HS-5 (cell line): ENCODE results near the gene AGO3.
A peak's percentile ranks its signal among the peaks of the same experiment; 100 is the strongest.
"Not testable (repeated sequence)": the region's sequence is repeated elsewhere in the genome, so short reads cannot be mapped to it uniquely, and the experiment has no call there.

ENCODE experiments used
- DNase-seq: peaks from one replicate; pipeline ENCODE4 v3.0.0-alpha.2; 2012; ENCODE audit warnings: low read depth

AGO3 gene

DNA sequence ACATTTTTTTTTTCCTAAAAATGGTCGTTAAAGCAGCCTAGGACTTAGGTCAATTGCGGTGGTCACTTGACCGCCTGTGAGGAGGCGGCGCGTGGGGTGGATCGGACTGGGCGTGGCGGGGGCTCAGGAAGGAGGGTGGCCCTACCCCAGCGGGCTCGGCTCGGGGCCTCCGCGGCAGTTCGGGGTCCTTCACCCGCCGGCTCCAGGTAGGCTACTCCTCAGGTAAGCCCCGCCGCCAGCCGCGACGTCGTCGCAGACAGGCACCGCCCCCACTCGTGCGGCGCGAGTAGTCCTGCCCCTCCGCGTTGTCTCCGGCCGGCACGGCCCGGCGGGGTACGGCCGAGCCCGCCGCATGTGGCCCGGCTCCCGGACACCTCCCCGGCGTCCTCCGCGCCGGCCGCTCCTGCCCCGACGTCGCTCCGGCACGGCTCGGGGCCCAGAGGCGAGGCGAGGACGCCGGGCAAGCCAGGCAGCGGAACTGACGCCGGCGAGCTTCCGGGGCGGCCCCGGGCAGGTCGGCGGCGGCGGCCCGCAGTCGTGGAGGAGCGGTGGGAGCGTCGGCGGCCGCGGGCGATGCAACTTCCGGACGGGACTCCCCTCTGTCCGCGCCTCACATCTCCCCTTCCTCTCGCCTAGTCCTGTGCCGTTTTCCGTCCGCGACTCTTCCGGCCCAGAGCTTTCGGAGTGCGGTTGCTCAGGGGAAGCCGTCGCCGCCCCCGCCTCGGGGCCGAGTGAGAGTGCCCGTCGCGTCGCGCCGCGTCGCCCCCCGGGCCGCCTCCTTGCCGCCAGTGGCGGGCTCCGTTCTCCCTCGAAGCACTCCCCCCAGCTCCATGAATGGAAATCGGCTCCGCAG lies at the start of gene AGO3:
Gene AGO3 (plus strand): TSS at position 513 of the 853 bp plus-strand sequence. CDS start 322 bp downstream, at position 835.
- peak; percentile 47 for DNase-seq

GRCh38 chr1:35881850-35882273 lies 49.0 kb upstream of the AGO3 start:
- no peak for DNase-seq

GRCh38 chr1:35882586-35882944 lies 48.3 kb upstream of the AGO3 start:
- no peak for DNase-seq

- peak; percentile 53 for DNase-seq
Measured at GRCh38 chr1:35882945-35883634, 47.8 kb upstream of the AGO3 start, which contains the start of gene AGO1. Gene AGO1, plus strand, starts transcription at chr1:35883209. Its CDS starts 213 bp downstream, at chr1:35883422.

DNA sequence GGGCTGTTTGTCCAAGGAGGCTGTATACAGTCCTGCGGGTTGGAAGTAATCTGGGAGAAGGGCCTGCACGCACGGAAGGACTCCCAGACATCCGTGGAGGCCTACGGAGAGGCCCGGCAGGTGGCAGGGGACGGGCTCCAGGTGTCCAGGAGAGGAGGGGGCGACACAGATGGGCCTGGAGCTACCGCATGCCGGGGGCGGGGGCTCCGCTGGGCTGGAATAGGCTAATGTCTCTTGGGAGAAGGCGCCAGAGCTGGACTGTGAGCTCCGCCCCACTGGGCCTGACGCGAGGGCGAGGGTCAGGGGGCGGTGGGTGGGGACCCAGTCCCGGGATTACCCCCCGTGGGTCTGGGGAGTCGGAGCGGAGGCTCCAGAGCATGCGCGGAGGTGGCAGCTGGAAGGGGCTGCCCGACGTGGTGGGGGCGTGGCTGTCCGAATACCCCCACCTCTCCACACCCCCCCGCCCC lies 47.2 kb upstream of the AGO3 start:
- DNase-seq, result no peak

DNA sequence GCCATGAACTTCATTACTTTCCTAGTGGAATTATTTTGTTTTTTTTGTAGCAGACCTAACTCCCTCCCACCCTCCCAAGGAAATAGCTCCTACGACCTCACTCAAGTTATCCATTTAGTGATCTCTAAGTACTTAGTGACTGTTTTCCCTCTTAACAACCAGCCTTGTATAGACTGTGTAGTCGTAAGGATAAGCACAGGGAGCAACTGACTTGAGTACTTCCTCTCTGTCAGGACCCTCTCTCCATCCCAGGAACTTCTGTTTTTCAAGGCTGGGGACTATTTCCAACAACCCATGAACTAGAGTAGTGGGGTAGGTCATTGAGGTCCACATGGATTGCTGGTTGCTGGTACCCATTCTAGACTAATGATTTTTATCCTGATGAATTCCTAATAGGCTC lies 46.0 kb upstream of the AGO3 start:
- no peak for DNase-seq

GRCh38 chr1:35885961-35886558 lies 44.8 kb upstream of the AGO3 start:
- no peak for DNase-seq

GRCh38 chr1:35886577-35887431 lies 44.1 kb upstream of the AGO3 start:
- DNase-seq, result no peak

DNA sequence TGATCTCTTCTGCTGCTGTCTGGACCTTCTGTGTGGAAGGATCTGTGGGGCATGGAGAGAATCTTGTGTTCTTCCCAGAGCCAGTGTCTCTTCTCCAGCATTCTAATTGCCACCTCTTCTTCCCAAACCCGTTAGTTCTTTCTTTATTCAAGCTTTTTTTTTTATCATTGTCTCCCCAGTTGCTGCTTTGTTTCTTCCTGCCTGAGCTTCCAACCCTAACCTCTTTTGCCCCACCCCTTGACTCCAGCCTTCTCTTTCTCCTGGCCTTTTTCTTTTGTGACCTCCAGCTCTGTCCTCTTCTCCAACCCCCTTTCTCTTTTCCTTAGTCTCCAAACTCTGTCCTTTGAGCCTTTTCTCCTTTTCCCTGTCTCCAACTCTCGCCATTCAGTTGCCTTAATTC lies 43.4 kb upstream of the AGO3 start:
- no peak for DNase-seq

- DNase-seq, result no peak
Measured at GRCh38 chr1:35888255-35888654, 42.6 kb upstream of the AGO3 start.

DNA sequence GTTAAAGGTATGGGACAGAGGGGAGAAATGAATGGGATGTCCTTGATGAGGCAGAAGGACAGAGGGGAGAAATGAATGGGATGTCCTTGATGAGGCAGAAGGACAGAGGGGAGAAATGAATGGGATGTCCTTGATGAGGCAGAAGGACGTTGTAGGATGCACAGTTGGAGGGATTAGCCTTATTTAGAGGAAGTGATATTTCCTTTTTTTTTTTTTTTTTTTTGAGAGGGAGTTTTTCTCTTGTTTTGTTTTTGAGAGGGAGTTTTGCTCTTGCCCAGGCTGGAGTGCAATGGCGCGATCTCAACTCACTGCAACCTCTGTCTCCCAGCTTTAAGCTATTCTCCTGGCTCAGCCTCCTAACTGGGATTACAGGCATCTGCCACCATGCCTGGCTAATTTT lies 41.9 kb upstream of the AGO3 start:
- not testable (repeated sequence) for DNase-seq

- no peak for DNase-seq
Measured at GRCh38 chr1:35893051-35893879, 37.6 kb upstream of the AGO3 start.

GRCh38 chr1:35894183-35894582 lies 36.7 kb upstream of the AGO3 start:
- DNase-seq, result no peak

GRCh38 chr1:35894656-35895055 lies 36.2 kb upstream of the AGO3 start:
- no peak for DNase-seq

- no peak for DNase-seq
Measured at GRCh38 chr1:35899941-35900340, 31.0 kb upstream of the AGO3 start.

DNA sequence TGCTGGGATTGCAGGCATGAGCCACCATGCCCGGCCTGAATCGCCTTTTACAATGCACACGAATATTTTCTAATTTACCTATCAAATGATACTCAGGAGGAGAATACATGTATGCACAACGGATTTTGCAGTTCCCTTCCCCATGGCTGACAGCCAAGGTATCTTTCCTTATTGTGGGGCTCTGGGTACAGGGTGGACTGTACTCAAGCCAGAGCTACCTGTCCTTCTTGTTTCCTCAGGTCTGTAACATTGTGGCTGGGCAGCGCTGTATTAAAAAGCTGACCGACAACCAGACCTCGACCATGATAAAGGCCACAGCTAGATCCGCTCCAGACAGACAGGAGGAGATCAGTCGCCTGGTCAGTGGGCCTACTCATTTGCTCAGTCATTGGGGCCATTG lies 29.7 kb upstream of the AGO3 start:
- DNase-seq, result no peak

DNA sequence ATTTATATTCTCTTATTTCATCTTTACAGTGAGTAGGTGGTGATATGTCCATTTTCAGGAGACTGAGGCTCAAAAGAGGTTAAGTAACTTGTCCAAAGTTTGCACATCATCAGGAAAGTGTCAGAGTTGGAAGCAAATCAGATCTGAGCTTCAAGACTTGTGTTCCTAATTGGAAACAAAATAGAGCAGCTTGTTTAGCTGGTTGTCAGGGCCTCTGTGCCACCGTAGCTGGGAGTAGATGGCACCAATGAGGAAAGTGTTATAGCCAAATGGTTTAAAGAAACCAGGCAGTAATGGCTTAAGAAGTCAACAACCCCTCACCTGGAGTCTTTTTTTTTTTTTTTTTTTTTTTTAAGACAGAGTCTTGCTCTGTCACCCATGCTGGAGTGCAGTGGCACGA lies 28.2 kb upstream of the AGO3 start:
- no peak for DNase-seq

DNA sequence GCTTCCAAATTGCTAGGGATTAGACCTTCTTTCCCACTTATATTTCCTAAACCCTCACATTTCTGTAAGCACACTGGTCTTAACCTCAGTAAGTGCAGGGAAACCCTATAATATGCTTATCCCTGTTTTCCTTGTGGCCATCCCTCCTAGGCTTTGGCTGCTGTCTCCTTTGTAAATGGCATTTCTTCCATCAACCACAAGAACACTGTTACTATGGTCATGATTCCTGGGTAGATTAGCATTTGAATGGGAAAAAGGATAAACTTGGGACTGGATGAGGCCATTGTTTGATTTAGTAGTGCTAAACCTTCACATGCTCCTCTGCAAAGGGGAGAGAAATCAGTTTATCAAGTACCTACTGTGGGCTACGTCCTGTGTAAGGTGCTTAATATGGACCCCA lies 16.2 kb upstream of the AGO3 start:
- no peak for DNase-seq

DNA sequence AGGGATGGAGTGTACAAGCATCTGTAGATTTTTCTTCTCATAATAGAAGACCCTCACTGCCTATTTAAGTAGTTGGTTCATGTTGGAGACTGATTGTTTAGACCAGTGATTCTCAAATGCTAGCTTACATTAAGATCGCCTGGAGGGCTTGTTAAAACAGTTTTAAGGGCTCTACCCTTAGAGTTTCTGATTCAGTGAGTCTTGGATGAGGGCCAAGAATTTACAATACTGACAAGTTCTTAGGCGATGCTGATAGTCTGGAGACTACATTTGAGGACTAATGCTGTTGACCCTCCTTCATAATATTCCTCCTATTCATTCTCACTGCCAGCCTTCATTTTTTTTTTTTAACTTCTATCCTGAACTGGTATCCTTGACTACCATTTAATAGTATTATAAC lies 15.2 kb upstream of the AGO3 start:
- no peak for DNase-seq

GRCh38 chr1:35923791-35924221 lies 7.1 kb upstream of the AGO3 start:
- no peak for DNase-seq

GRCh38 chr1:35924838-35925237 lies 6.1 kb upstream of the AGO3 start:
- DNase-seq, result no peak
